GM19463 (cell line): ENCODE measurements around the gene RPTOR.

ENCODE experiments used
- ATAC-seq: cut with Tn5 transposase; IDR thresholded peaks from one replicate; pipeline ENCODE4 v1.9.1; 2021; ENCODE audit warnings: mild to moderate bottlenecking, moderate library complexity; ENCODE audit not compliant: unreplicated experiment

The RPTOR gene

GRCh38 chr17:80949451-80950421 is 405.1 kb downstream of the RPTOR start:
- ATAC-seq = no peak

- ATAC-seq = no peak
Observed at GRCh38 chr17:80950466-80951120, 406.0 kb downstream of the RPTOR start.

GRCh38 chr17:80951121-80952090 is 406.8 kb downstream of the RPTOR start:
- no peak for ATAC-seq

- ATAC-seq = no peak
Observed at GRCh38 chr17:80952291-80952690, 407.7 kb downstream of the RPTOR start.

GRCh38 chr17:80953471-80954315 is 409.1 kb downstream of the RPTOR start:
- ATAC-seq = no peak

GRCh38 chr17:80955078-80955477 is 410.4 kb downstream of the RPTOR start:
- ATAC-seq = no peak

GRCh38 chr17:80955671-80956280 is 411.1 kb downstream of the RPTOR start:
- ATAC-seq = no peak

GRCh38 chr17:80956321-80957190 is 411.9 kb downstream of the RPTOR start:
- no peak for ATAC-seq

- ATAC-seq = no peak
Observed at GRCh38 chr17:80957461-80957941, 412.9 kb downstream of the RPTOR start.

GRCh38 chr17:80959330-80960036 is 414.8 kb downstream of the RPTOR start:
- ATAC-seq = no peak

- no peak for ATAC-seq
Observed at GRCh38 chr17:80960037-80960796, 415.6 kb downstream of the RPTOR start.

- ATAC-seq = no peak
Observed at GRCh38 chr17:80960797-80961452, 416.3 kb downstream of the RPTOR start.

GRCh38 chr17:80961541-80962330 is 417.1 kb downstream of the RPTOR start:
- ATAC-seq = no peak

- ATAC-seq = no peak
Observed at GRCh38 chr17:80962356-80963329, 418.0 kb downstream of the RPTOR start.
